Smooth muscle cell (in vitro differentiated cells): Measurements from ENCODE around the gene MED12. TPM values are rescaled to one million over a fixed set of nuclear protein-coding genes. Genes with fewer than 3 reads are reported as not detected.

ENCODE experiments used
- DNase-seq: peaks from one replicate; lab custom pipeline; 2025; ENCODE audit not compliant: unreplicated experiment; lab: John Stamatoyannopoulos, UW
- H2AFZ ChIP-seq: fragments of 200-600 bp; sonication (generic); 2 replicates; pipeline ENCODE4 v1.6.0; 2016; ENCODE audit warnings: antibody characterized with exemption, low read depth, mild to moderate bottlenecking
- H3F3A ChIP-seq: fragments of 200-600 bp; sonication (generic); 2 replicates; pipeline ENCODE4 v1.6.0; 2017; ENCODE audit warnings: antibody characterized with exemption, low read depth
- H3K27ac ChIP-seq: fragments of 200-600 bp; sonication (generic); 2 replicates; pipeline ENCODE4 v1.5.1; 2016; ENCODE audit warnings: low read depth, mild to moderate bottlenecking
- H3K27me3 ChIP-seq: fragments of 200-600 bp; sonication (generic); 2 replicates; pipeline ENCODE4 v1.6.1; 2016; ENCODE audit warnings: low read depth, mild to moderate bottlenecking
- H3K36me3 ChIP-seq: fragments of 200-600 bp; sonication (generic); 2 replicates; pipeline ENCODE4 v1.5.1; 2016; ENCODE audit warnings: low read depth
- H3K4me1 ChIP-seq: fragments of 200-600 bp; sonication (generic); 2 replicates; pipeline ENCODE4 v1.5.1; 2016; ENCODE audit warnings: low read depth
- H3K4me2 ChIP-seq: fragments of 200-600 bp; sonication (generic); 2 replicates; pipeline ENCODE4 v1.6.0; 2016; ENCODE audit warnings: mild to moderate bottlenecking
- H3K4me3 ChIP-seq: fragments of 200-600 bp; sonication (generic); 2 replicates; pipeline ENCODE4 v1.5.1; 2016; ENCODE audit warnings: mild to moderate bottlenecking
- H3K79me2 ChIP-seq: fragments of 200-600 bp; sonication (generic); 2 replicates; pipeline ENCODE4 v1.6.0; 2016; ENCODE audit warnings: low read depth, mild to moderate bottlenecking
- H3K9ac ChIP-seq: fragments of 200-600 bp; sonication (generic); 2 replicates; pipeline ENCODE4 v1.6.0; 2016; ENCODE audit warnings: low read depth
- H3K9me3 ChIP-seq: fragments of 200-600 bp; sonication (generic); replicated peaks from 2 replicates; pipeline ENCODE4 v1.5.1; 2016; ENCODE audit warnings: low read depth
- H4K20me1 ChIP-seq: fragments of 200-600 bp; sonication (generic); 2 replicates; pipeline ENCODE4 v1.6.0; 2016; ENCODE audit warnings: low read depth
- CTCF ChIP-seq: fragments of 200-600 bp; sonication (generic); IDR thresholded peaks from 2 replicates; pipeline ENCODE4 v1.5.1; 2017; ENCODE audit warnings: borderline replicate concordance, mild to moderate bottlenecking, antibody characterized with exemption; ENCODE audit not compliant: insufficient read depth, poor library complexity, severe bottlenecking
- WGBS: methylation state at CpG from one replicate; pipeline ENCODE4 v1.1.7; 2016; ENCODE audit warnings: low lambda C conversion rate; 5-methylcytosine and 5-hydroxymethylcytosine counted together
- polyA plus RNA-seq: library from polyadenylated mRNA; unstranded; fragments of >200 nt; fragmentation: Nextera tagmentation; extraction: Ambion mirVana; gene quantifications from 2 replicates; pipeline ENCODE4 v1.2.1, GENCODE V29; 2016
- total RNA-seq: library from RNA; depleted of rRNA; stranded (reverse); fragments of >200 nt; gene quantifications from 2 replicates; pipeline ENCODE4 v1.2.3, GENCODE V29; 2014

Gene MED12
- total and polyA plus RNA-seq, 2 experiments from 2014 or later = 11.8 to 25.4 TPM

GRCh38 chrX:71154196-71154595 is 35.8 kb downstream of the MED12 start:
- no peak overlapping the region for H3K9ac ChIP-seq
- no peaks in the 10 kb centered on the region for H3K36me3 ChIP-seq
- H3K4me3 ChIP-seq = no peak overlapping the region
- H3K4me2 ChIP-seq = no peak overlapping the region
- H3K27ac ChIP-seq = no peak overlapping the region
- no peaks in the 10 kb centered on the region for H3K9me3 ChIP-seq
- 78% methylated on average over 7 of the region's 7 CpGs for WGBS
- H4K20me1 ChIP-seq = no peaks in the 10 kb centered on the region
- no peaks in the 10 kb centered on the region for H3K4me1 ChIP-seq
- H3F3A ChIP-seq = no peaks in the 10 kb centered on the region
- no peaks in the 10 kb centered on the region for H3K79me2 ChIP-seq
- H3K27me3 ChIP-seq = no peaks in the 10 kb centered on the region
- no peak overlapping the region for H2AFZ ChIP-seq
- no peak for DNase-seq
- TF ChIP-seq CTCF = no peak

GRCh38 chrX:71154641-71155040 is 36.2 kb downstream of the MED12 start:
- Histone ChIP-seq H2AFZ (no peak overlapping the region), H3F3A (no peaks in the 10 kb centered on the region), H3K4me3 (no peak overlapping the region), H3K27me3 (no peaks in the 10 kb centered on the region), H3K9ac (no peak overlapping the region), H3K79me2 (no peaks in the 10 kb centered on the region), H3K36me3 (no peaks in the 10 kb centered on the region), H3K4me1 (no peaks in the 10 kb centered on the region), H4K20me1 (no peaks in the 10 kb centered on the region), H3K9me3 (no peaks in the 10 kb centered on the region), H3K27ac (no peak overlapping the region), H3K4me2 (no peak overlapping the region)
- DNase-seq = no peak
- no peak for TF ChIP-seq CTCF
- 71% methylated on average over 3 of the region's 3 CpGs for WGBS

- Histone ChIP-seq H3K79me2 (no peaks in the 10 kb centered on the region), H3K9me3 (no peaks in the 10 kb centered on the region), H3K9ac (no peak overlapping the region), H4K20me1 (no peaks in the 10 kb centered on the region), H3K27ac (no peak overlapping the region), H3K36me3 (no peaks in the 10 kb centered on the region), H3K27me3 (no peaks in the 10 kb centered on the region), H3K4me3 (no peak overlapping the region), H3K4me1 (no peaks in the 10 kb centered on the region), H2AFZ (no peak overlapping the region), H3F3A (no peaks in the 10 kb centered on the region), H3K4me2 (no peak overlapping the region)
- DNase-seq = no peak
- 82% methylated on average over 6 of the region's 6 CpGs for WGBS
- no peak for TF ChIP-seq CTCF
Observed at GRCh38 chrX:71158603-71159002, 40.2 kb downstream of the MED12 start.

- H3K36me3 ChIP-seq = no peaks in the 10 kb centered on the region
- no peak overlapping the region for H3K4me3 ChIP-seq
- 90% methylated on average over 5 of the region's 5 CpGs for WGBS
- H3K27me3 ChIP-seq = no peaks in the 10 kb centered on the region
- H4K20me1 ChIP-seq = no peaks in the 10 kb centered on the region
- no peaks in the 10 kb centered on the region for H3K4me1 ChIP-seq
- DNase-seq = no peak
- no peak for TF ChIP-seq CTCF
- no peak overlapping the region for H3K27ac ChIP-seq
- no peaks in the 10 kb centered on the region for H3K9me3 ChIP-seq
- H2AFZ ChIP-seq = no peak overlapping the region
- H3K4me2 ChIP-seq = no peak overlapping the region
- H3K79me2 ChIP-seq = no peaks in the 10 kb centered on the region
- H3F3A ChIP-seq = no peaks in the 10 kb centered on the region
- no peak overlapping the region for H3K9ac ChIP-seq
Observed at GRCh38 chrX:71159335-71159734, 40.9 kb downstream of the MED12 start.
